Neural progenitor cell (in vitro differentiated cells): ENCODE results near the gene COX18.

ENCODE experiments used
- CTCF ChIP-seq: fragments of 200-600 bp; sonication (generic); IDR thresholded peaks from 2 replicates; pipeline ENCODE4 v1.5.1; 2017; ENCODE audit warnings: antibody characterized with exemption, mild to moderate bottlenecking
- EZH2 ChIP-seq: fragments of 200-600 bp; sonication (generic); IDR thresholded peaks from 2 replicates; pipeline ENCODE4 v1.6.1; 2017; ENCODE audit warnings: antibody characterized with exemption, mild to moderate bottlenecking, moderate library complexity
- EZH2phosphoT487 ChIP-seq: fragments of 200-600 bp; sonication (generic); IDR thresholded peaks from 2 replicates; pipeline ENCODE4 v1.6.1; 2017; ENCODE audit warnings: antibody characterized with exemption

GRCh38 chr4:73011629-73011985, 57.9 kb downstream of the COX18 start:
- TF ChIP-seq CTCF: no peak
- no peak for TF ChIP-seq EZH2
- TF ChIP-seq EZH2phosphoT487: no peak
